ENCODE measurements around the gene SMPDL3A.

- no peak for TF ChIP-seq HDGF (IDR thresholded peaks at IDR 0.05; ENCODE audit: borderline replicate concordance)
- TF ChIP-seq LEF1 (IDR thresholded peaks at IDR 0.05; ENCODE audit: borderline replicate concordance), result no peak
Measured at GRCh38 chr6:122790028-122790422, 967 bp downstream of the SMPDL3A start.

All from HEK293T (cell line).